ENCODE results near the gene TRPC3. TPM values are rescaled to one million over a fixed set of nuclear protein-coding genes. Genes with fewer than 3 reads are reported as not detected.
"Not testable (repeated sequence)": the region's sequence is repeated elsewhere in the genome, so short reads cannot be mapped to it uniquely, and the experiment has no call there.

TRPC3 gene
- total and polyA plus RNA-seq, 2 donors (not counting 1 experiment from before 2014, with no cell fraction given) = 1.2 to 2.3 TPM

DNA sequence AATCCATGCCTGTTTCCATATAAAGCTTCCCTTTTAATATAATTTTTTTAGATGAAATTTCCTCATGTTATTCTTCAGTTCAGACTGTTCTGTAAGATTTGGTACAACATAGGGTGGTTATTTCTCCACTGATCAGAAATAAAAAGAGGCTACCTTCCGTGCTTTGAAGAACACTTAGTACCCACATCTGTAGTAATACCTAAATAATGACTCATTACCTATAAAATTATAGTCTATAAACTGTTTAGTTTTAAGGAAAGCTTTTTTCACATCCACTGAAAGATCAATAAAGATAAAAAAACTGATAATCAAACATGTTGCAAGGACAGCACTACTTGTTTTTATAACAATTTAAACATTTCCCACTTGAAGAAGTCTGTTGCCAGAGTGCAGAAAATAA lies 23.9 kb downstream of the TRPC3 start:
- H3K4me2 ChIP-seq (ENCODE audit: extremely low read depth, insufficient read depth, low read length) = no peak overlapping the region
- no peaks in the 10 kb centered on the region for H3K79me2 ChIP-seq (ENCODE audit: control insufficient read depth, insufficient read depth, low read length)
- H3K9me3 ChIP-seq (ENCODE audit: control insufficient read depth, insufficient read depth, low read depth, low read length) = no peaks in the 10 kb centered on the region
- H4K20me1 ChIP-seq (ENCODE audit: control insufficient read depth, extremely low read depth, insufficient read depth, low read length) = no peaks in the 10 kb centered on the region
- no peak overlapping the region for H3K4me3 ChIP-seq (replicated peaks in 1 of 4; ENCODE audit: control extremely low read depth in 1 of 4, insufficient read depth in 1 of 4, low read depth in 3 of 4, low read length in 4 of 4)
- H3K27ac ChIP-seq (ENCODE audit: insufficient read depth, low read length) = no peak overlapping the region
- no peak overlapping the region for H2AFZ ChIP-seq (ENCODE audit: low read length)
- H3K4me1 ChIP-seq (ENCODE audit: control insufficient read depth, extremely low read depth, insufficient read depth, low read length) = no peaks in the 10 kb centered on the region
- no peak overlapping the region for H3K9ac ChIP-seq (ENCODE audit: insufficient read depth, low read length)
- TF ChIP-seq CTCF (conservative IDR thresholded peaks at IDR 0.05 in 1 of 2, IDR thresholded peaks at IDR 0.05 in 1 of 2; ENCODE audit: low read depth in 1 of 2, low read length in 2 of 2) (no peak), EZH2 (IDR thresholded peaks at IDR 0.05; ENCODE audit: low read length, missing control alignments) (no peak)
- no peaks in the 10 kb centered on the region for H3K36me3 ChIP-seq (ENCODE audit: control insufficient read depth, insufficient read depth, low read length)
- no peak for DNase-seq (ENCODE audit: low read depth in 2 of 2)
- no peaks in the 10 kb centered on the region for H3K27me3 ChIP-seq (ENCODE audit: control insufficient read depth, insufficient read depth, low read length)

- DNase-seq (ENCODE audit: low read depth in 2 of 2); H2AFZ ChIP-seq (ENCODE audit: low read length); H4K20me1 ChIP-seq (ENCODE audit: control insufficient read depth, extremely low read depth, insufficient read depth, low read length); H3K27ac ChIP-seq (ENCODE audit: insufficient read depth, low read length); H3K4me1 ChIP-seq (ENCODE audit: control insufficient read depth, extremely low read depth, insufficient read depth, low read length); H3K27me3 ChIP-seq (ENCODE audit: control insufficient read depth, insufficient read depth, low read length); H3K9ac ChIP-seq (ENCODE audit: insufficient read depth, low read length); H3K36me3 ChIP-seq (ENCODE audit: control insufficient read depth, insufficient read depth, low read length); H3K79me2 ChIP-seq (ENCODE audit: control insufficient read depth, insufficient read depth, low read length); H3K4me2 ChIP-seq (ENCODE audit: extremely low read depth, insufficient read depth, low read length); H3K4me3 ChIP-seq (replicated peaks in 1 of 4; ENCODE audit: control extremely low read depth in 1 of 4, insufficient read depth in 1 of 4, low read depth in 3 of 4, low read length in 4 of 4); H3K9me3 ChIP-seq (ENCODE audit: control insufficient read depth, insufficient read depth, low read depth, low read length): not testable (repeated sequence)
Observed at GRCh38 chr4:121926490-121926889, 25.4 kb downstream of the TRPC3 start.

DNA sequence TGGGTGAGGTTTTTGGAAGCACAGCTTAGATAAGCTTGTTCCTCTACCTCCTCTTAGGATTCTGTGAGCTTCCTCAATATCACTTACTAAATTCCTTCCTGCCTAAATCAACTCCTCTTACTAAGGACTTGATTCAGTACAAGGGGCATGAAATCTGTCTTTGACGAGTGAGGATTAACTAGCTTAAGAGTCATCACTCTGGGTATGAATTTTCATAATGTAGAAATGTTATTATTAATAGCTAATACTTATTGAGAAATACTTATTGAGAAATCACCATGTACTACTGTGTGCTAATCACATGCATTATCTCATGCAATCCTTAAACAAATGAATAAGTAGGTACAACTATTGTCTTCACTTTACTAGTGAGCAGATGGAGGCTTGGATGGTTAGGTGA lies 28.6 kb downstream of the TRPC3 start:
- no peaks in the 10 kb centered on the region for H4K20me1 ChIP-seq (ENCODE audit: control insufficient read depth, extremely low read depth, insufficient read depth, low read length)
- TF ChIP-seq EZH2 (IDR thresholded peaks at IDR 0.05; ENCODE audit: low read length, missing control alignments) (no peak), CTCF (conservative IDR thresholded peaks at IDR 0.05 in 1 of 2, IDR thresholded peaks at IDR 0.05 in 1 of 2; ENCODE audit: low read depth in 1 of 2, low read length in 2 of 2) (no peak)
- no peaks in the 10 kb centered on the region for H3K4me1 ChIP-seq (ENCODE audit: control insufficient read depth, extremely low read depth, insufficient read depth, low read length)
- H3K9ac ChIP-seq (ENCODE audit: insufficient read depth, low read length) = no peak overlapping the region
- no peak overlapping the region for H3K4me3 ChIP-seq (replicated peaks in 1 of 4; ENCODE audit: control extremely low read depth in 1 of 4, insufficient read depth in 1 of 4, low read depth in 3 of 4, low read length in 4 of 4)
- DNase-seq (ENCODE audit: low read depth in 2 of 2) = no peak
- H3K36me3 ChIP-seq (ENCODE audit: control insufficient read depth, insufficient read depth, low read length) = no peaks in the 10 kb centered on the region
- H3K9me3 ChIP-seq (ENCODE audit: control insufficient read depth, insufficient read depth, low read depth, low read length) = no peaks in the 10 kb centered on the region
- H3K27ac ChIP-seq (ENCODE audit: insufficient read depth, low read length) = no peak overlapping the region
- no peak overlapping the region for H2AFZ ChIP-seq (ENCODE audit: low read length)
- H3K4me2 ChIP-seq (ENCODE audit: extremely low read depth, insufficient read depth, low read length) = no peak overlapping the region
- no peaks in the 10 kb centered on the region for H3K27me3 ChIP-seq (ENCODE audit: control insufficient read depth, insufficient read depth, low read length)
- H3K79me2 ChIP-seq (ENCODE audit: control insufficient read depth, insufficient read depth, low read length) = no peaks in the 10 kb centered on the region
